HG02884 (cell line): ENCODE results near the gene ARF1.

Source experiments
- ATAC-seq: cut with Tn5 transposase; IDR thresholded peaks from one replicate; pipeline ENCODE4 v1.9.1; 2021; ENCODE audit warnings: mild to moderate bottlenecking, moderate library complexity; ENCODE audit not compliant: unreplicated experiment

The ARF1 gene

DNA sequence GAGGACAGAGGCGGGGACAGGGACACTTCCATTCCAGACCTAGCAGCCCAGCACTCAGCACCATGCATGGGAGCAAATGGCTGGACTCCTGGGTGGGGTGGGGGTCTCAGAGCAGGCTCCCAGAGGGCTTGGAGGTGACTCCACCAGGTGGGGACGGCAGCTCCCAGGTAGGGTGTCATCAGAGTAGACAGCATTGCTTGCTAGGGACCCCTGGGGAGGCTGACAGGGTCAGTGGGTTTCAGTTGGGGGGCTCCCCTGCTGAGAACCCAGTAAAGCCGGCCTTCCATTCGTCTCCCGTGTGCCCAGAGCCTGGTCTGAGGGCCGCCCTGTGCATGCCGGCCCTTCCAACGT is 62.5 kb downstream of the ARF1 start:
- ATAC-seq = no peak

DNA sequence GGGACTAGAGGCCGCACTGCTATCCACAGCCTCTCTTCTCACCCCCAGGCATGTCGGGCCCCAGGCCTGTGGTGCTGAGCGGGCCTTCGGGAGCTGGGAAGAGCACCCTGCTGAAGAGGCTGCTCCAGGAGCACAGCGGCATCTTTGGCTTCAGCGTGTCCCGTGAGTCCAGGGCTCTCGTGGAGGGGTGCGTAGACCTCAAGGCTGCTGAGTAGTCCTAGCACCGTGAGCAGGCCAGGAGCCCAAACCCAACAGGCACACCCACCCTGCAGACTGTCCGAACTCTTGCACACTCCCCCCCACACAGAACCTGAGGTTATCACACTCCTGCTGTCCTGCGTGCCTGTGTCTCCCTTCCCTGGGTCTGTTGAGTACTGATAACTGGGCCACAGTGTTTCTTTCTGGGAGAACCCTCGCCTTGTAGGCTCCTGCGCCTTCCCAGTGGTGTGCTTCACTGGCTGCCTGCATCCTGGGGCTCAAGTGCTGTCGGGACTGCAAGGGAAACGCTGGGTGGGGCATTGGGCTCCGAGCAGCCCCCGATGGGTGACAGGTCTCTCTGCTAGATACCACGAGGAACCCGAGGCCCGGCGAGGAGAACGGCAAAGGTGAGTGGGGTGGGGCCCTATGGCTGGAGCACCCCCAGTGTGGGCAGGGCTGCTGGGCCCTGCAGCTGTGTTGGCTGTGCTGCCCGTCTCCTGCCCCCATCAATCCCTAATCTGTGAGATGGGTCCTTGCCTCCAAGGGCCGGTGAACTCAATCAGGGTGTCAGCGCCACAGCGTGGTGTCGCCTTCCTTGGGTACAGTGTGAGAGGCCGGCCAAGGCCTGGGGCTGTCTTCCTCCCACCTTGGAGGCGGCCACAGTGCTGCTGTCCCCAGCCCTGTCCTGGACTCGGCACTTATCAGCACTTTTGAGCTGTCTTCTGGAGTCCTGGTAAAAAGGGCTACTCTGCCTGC is 63.2 kb downstream of the ARF1 start:
- ATAC-seq = no peak

DNA sequence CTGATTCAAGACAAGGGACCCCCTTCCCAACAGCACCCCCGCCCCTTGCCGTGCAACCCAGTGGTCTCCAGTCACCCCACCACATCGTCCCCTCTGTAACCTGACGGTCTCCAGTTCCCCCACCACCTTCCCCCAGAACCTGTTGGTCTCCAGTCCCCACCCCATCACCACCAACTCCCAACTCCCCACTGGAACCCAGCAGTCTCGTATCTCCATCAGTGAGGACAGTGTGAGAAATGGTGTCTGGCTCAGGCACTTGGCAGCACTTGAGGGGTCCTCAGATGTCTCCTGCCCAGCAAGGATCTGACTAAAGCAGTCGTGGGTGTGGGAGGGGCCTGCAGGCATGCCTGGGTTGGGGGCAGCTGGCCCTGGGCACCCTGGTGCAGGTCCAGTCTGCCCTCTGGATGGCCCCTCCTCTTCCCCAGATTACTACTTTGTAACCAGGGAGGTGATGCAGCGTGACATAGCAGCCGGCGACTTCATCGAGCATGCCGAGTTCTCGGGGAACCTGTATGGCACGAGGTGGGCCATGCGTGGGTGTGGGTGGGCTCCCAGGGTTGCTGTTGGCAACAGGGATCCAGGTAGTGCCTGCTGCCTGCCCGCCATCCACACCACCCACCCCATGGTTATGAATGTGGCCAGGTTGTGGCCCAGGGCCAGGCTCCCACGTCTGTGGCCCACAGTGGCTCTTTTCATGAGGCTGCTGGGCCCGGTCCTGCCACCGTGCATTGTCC is 64.1 kb downstream of the ARF1 start:
- ATAC-seq = no peak

DNA sequence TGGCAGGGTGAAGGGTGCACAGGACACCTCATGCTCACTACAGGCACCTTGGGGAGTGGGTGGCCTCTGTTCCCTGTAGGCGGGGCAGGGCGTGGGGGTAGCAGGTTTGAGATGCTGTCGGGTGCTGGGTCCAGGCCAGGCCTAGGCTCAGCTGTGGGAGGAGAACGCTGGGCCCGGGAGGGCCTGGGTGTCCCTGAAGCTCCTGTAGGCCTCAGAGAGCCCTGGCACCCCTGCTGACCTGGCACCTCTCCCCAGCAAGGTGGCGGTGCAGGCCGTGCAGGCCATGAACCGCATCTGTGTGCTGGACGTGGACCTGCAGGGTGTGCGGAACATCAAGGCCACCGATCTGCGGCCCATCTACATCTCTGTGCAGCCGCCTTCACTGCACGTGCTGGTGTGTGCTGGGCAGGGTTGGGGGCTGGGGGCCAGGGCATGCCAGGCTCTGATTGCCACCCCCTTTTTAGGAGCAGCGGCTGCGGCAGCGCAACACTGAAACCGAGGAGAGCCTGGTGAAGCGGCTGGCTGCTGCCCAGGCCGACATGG is 64.7 kb downstream of the ARF1 start:
- no peak for ATAC-seq

DNA sequence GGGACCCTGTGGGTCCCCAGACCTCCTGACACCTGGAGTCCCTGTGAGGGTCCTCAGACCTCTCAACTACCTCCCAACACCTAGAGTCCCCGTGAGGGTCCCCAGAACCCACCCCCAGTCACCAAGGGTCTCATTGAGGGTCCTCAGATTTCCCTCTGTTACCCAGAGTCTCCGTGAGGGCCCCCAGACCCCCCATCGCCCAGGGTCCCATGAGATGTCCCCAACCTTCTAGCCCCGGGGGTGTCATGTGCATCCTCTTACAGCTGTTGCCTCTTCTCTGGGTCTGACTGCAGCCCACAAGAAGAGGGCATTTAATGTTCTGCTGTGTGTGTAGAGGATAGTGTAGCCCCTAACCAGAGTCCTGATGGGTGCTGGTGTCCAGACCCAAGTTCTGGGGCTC is 65.3 kb downstream of the ARF1 start:
- no peak for ATAC-seq

DNA sequence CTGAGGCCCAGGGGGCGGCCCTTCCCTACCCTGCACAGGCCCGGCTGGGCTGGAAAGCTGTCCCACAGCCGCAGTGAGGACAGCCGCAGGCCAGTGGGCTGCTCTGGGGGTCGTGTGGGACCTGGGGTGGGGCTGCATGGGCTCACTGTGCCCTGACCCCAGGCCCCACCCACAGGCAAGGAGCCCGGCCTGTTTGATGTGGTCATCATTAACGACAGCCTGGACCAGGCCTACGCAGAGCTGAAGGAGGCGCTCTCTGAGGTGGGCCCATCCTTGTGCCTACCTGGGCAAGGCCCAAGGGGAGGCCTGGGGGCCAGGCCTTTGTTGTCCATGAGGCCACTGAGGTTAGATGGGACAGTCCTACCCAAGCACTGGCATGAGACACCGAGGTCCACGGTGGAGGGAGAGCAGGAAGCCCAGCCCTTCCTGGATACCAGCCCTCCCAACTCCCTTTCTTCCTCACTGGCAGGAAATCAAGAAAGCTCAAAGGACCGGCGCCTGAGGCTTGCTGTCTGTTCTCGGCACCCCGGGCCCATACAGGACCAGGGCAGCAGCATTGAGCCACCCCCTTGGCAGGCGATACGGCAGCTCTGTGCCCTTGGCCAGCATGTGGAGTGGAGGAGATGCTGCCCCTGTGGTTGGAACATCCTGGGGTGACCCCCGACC is 65.8 kb downstream of the ARF1 start:
- ATAC-seq = no peak
